Tibial nerve (tissue), 4 donors: ENCODE data around the gene MCU. TPM values are rescaled to one million over a fixed set of nuclear protein-coding genes. Genes with fewer than 3 reads are reported as not detected.
"Not testable (repeated sequence)": the region's sequence is repeated elsewhere in the genome, so short reads cannot be mapped to it uniquely, and the experiment has no call there.

Experiments used
- DNase-seq, 2 donors: peaks; one replicate each; pipeline ENCODE4 v3.0.0-alpha.2; 2019; ENCODE audit warnings: low spot score in 2 of 2
- H3K27ac ChIP-seq, 4 donors: fragments of 200-600 bp; sonication (generic) in 3 of 4; one replicate each; pipeline ENCODE4 v1.5.1; 2017 to 2019; ENCODE audit warnings: mild to moderate bottlenecking in 1 of 4
- H3K27me3 ChIP-seq, 2 donors: fragments of 200-600 bp; sonication (generic) in 1 of 2; one replicate each; pipeline versions ENCODE4 v1.5.1 to v1.6.0; 2017 to 2019
- H3K36me3 ChIP-seq, 3 donors: fragments of 200-600 bp; sonication (generic); one replicate each; pipeline ENCODE4 v1.5.1; 2018 to 2019
- H3K4me1 ChIP-seq, 4 donors: fragments of 200-600 bp; sonication (generic) in 3 of 4; one replicate each; pipeline ENCODE4 v1.5.1; 2017 to 2019
- H3K4me3 ChIP-seq, 4 donors: fragments of 200-600 bp; sonication (generic) in 3 of 4; one replicate each; pipeline ENCODE4 v1.5.1; 2017 to 2019; ENCODE audit warnings: mild to moderate bottlenecking in 1 of 4, moderate library complexity in 1 of 4
- H3K9me3 ChIP-seq, 4 donors: fragments of 200-600 bp; sonication (generic) in 3 of 4; one replicate each; pipeline ENCODE4 v1.5.1; 2017 to 2019
- EP300 ChIP-seq, 2 donors: sonication (generic); formaldehyde crosslinking; IDR thresholded peaks; one replicate each; pipeline ENCODE4 v1.6.1; 2017; ENCODE audit warnings: antibody characterized with exemption in 2 of 2, mild to moderate bottlenecking in 1 of 2
- POLR2A ChIP-seq, 2 donors: fragments of 450-650 bp; IDR thresholded peaks; one replicate each; pipeline ENCODE4 v1.6.1; 2017; ENCODE audit warnings: antibody characterized with exemption in 2 of 2, mild to moderate bottlenecking in 2 of 2, moderate library complexity in 2 of 2
- WGBS, 2 donors: methylation state at CpG; one replicate each; pipeline ENCODE4 v1.1.5; 2018; 5-methylcytosine and 5-hydroxymethylcytosine counted together
- total RNA-seq, 4 donors: library from RNA; depleted of rRNA; stranded (reverse); fragments of >200 nt; gene quantifications; one replicate each; pipeline ENCODE4 v1.1.0, GENCODE V29; 2016
- TF ChIP-seq, protein P1 (sequence below), 5 experiments: fragments of 200-600 bp in 3 of 5; fragments of 450-650 bp in 2 of 5; sonication (generic) in 3 of 5; IDR thresholded peaks; one replicate each; pipeline ENCODE4 v1.5.1; 2016 to 2019; ENCODE audit warnings: antibody characterized with exemption in 5 of 5, mild to moderate bottlenecking in 3 of 5, moderate library complexity in 2 of 5

MCU gene
- total RNA-seq, 4 donors from 2014 or later: 6.7 to 16.4 (median 14.2) TPM

- Histone ChIP-seq H3K27me3 (no peaks in the 10 kb centered on the region), H3K36me3 (peaks cover 0 to 4% (median 0%) of the 10 kb centered on the region in 3 donors), H3K4me3 (no peak overlapping the region), H3K9me3 (no peaks in the 10 kb centered on the region), H3K27ac (no peak overlapping the region), H3K4me1 (peaks cover 0 to 8% (median 0%) of the 10 kb centered on the region in 4 donors)
- DNase-seq: no peak
- no peak for TF ChIP-seq POLR2A (IDR thresholded peaks at IDR 0.05)
- TF ChIP-seq, protein P1, sequence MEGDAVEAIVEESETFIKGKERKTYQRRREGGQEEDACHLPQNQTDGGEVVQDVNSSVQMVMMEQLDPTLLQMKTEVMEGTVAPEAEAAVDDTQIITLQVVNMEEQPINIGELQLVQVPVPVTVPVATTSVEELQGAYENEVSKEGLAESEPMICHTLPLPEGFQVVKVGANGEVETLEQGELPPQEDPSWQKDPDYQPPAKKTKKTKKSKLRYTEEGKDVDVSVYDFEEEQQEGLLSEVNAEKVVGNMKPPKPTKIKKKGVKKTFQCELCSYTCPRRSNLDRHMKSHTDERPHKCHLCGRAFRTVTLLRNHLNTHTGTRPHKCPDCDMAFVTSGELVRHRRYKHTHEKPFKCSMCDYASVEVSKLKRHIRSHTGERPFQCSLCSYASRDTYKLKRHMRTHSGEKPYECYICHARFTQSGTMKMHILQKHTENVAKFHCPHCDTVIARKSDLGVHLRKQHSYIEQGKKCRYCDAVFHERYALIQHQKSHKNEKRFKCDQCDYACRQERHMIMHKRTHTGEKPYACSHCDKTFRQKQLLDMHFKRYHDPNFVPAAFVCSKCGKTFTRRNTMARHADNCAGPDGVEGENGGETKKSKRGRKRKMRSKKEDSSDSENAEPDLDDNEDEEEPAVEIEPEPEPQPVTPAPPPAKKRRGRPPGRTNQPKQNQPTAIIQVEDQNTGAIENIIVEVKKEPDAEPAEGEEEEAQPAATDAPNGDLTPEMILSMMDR (IDR thresholded peaks at IDR 0.05): no peak
- no peak for TF ChIP-seq EP300 (IDR thresholded peaks at IDR 0.05)
- WGBS, 2 donors: 97 to 100% methylated on average over 1 of the region's 1 CpG
Measured at GRCh38 chr10:72761498-72761897, 69.6 kb downstream of the MCU start.

GRCh38 chr10:72762042-72762441 lies 70.1 kb downstream of the MCU start:
- Histone ChIP-seq H3K27me3 (no peaks in the 10 kb centered on the region), H3K4me1 (peaks cover 0 to 8% (median 0%) of the 10 kb centered on the region in 4 donors), H3K36me3 (peaks cover 0 to 4% (median 0%) of the 10 kb centered on the region in 3 donors), H3K9me3 (no peaks in the 10 kb centered on the region), H3K27ac (no peak overlapping the region), H3K4me3 (no peak overlapping the region)
- TF ChIP-seq, protein P1 (IDR thresholded peaks at IDR 0.05): no peak
- TF ChIP-seq EP300 (IDR thresholded peaks at IDR 0.05) (no peak), POLR2A (IDR thresholded peaks at IDR 0.05) (no peak)
- no peak for DNase-seq

GRCh38 chr10:72763201-72763600 lies 71.3 kb downstream of the MCU start:
- no peak overlapping the region for H3K27ac ChIP-seq
- no peak for TF ChIP-seq POLR2A (IDR thresholded peaks at IDR 0.05)
- TF ChIP-seq, protein P1 (IDR thresholded peaks at IDR 0.05): no peak
- TF ChIP-seq EP300 (IDR thresholded peaks at IDR 0.05): no peak
- WGBS, 2 donors: 91 to 96% methylated on average over 3 of the region's 3 CpGs
- no peaks in the 10 kb centered on the region for H3K9me3 ChIP-seq
- peaks cover 0 to 8% (median 0%) of the 10 kb centered on the region in 4 donors for H3K4me1 ChIP-seq
- no peaks in the 10 kb centered on the region for H3K27me3 ChIP-seq
- peaks cover 0 to 4% (median 0%) of the 10 kb centered on the region in 3 donors for H3K36me3 ChIP-seq
- H3K4me3 ChIP-seq: no peak overlapping the region
- no peak for DNase-seq

DNA sequence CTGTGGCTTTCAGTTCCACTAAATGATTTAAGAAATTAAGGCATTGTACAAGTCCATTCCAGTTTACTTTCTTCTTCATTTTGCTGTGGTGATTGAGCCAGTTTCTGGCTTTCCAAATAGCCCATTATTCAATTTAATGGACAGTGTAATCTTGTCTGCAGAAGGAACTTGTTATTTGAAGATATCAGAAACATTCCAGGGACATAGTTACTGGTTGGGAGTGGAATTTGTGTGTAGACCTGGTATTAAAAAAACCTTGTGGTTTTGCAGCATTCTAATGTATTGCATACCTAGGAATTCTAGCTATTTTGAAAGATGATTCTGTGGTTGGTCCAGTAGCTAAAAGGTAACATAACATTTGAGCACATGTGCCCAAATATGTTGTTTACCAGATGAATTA lies 72.2 kb downstream of the MCU start:
- TF ChIP-seq EP300 (IDR thresholded peaks at IDR 0.05) (no peak), POLR2A (IDR thresholded peaks at IDR 0.05) (no peak)
- TF ChIP-seq, protein P1 (IDR thresholded peaks at IDR 0.05): no peak
- H3K36me3 ChIP-seq: peaks cover 0 to 4% (median 0%) of the 10 kb centered on the region in 3 donors
- H3K27ac ChIP-seq: no peak overlapping the region
- peaks cover 0 to 8% (median 0%) of the 10 kb centered on the region in 4 donors for H3K4me1 ChIP-seq
- H3K27me3 ChIP-seq: no peaks in the 10 kb centered on the region
- no peak overlapping the region for H3K4me3 ChIP-seq
- no peaks in the 10 kb centered on the region for H3K9me3 ChIP-seq
- no peak for DNase-seq

DNA sequence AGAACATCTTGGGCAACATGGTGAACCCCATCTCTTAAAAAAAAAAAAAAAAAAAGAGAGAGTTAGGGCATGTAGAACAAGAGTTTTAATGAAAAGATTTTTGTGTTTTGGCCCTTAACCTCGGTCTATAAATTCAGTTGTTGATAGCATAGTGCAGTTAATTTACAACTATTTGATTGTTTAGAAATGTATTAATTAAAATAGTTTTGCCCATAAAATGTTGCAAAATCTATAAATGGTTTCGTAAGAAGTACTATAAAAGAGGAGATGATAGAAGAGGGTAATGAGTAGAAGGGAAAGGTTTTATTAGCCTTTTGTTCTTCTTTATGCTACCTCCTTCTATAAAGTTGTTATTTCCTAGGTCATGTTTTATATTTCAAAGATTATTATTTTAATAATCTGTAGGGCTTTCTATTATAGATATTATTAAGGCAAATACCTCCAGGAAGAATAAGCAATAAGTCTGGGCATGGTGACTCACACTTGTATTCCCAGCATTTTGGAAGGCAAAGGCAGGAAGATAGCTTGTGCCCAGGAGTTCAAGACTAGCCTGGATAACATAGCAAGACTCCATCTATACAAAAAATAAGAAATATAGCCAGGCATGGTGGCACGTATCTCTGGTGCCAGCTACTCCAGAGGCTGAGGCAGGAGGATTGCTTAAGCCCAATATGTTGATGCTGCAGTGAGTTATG lies 73.3 kb downstream of the MCU start:
- peaks cover 0 to 4% (median 0%) of the 10 kb centered on the region in 3 donors for H3K36me3 ChIP-seq
- H3K27me3 ChIP-seq: no peaks in the 10 kb centered on the region
- no peak overlapping the region for H3K4me3 ChIP-seq
- H3K9me3 ChIP-seq: no peaks in the 10 kb centered on the region
- no peak for DNase-seq
- H3K4me1 ChIP-seq: peaks cover 0 to 8% (median 0%) of the 10 kb centered on the region in 4 donors
- no peak overlapping the region for H3K27ac ChIP-seq
- TF ChIP-seq, protein P1 (IDR thresholded peaks at IDR 0.05): no peak
- TF ChIP-seq POLR2A (IDR thresholded peaks at IDR 0.05) (no peak), EP300 (IDR thresholded peaks at IDR 0.05) (no peak)
- WGBS, 2 donors: 89 to 92% methylated on average over 3 of the region's 3 CpGs

DNA sequence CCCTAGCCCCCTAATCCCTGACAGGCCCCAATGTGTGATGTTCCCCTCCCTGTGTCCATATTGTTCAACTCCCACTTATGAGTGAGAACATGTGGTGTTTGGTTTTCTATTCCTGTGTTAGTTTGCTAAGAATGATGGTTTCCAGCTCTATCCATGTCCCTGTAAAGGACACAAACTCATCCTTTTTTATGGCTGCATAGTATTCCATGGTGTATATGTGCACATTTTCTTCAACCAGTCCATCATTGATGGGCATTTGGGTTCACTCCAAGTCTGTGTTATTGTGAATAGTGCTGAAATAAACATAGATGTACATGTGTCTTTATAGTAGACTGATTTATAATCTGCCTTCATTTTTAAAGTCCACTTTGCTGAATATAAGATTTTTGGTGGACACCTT lies 79.3 kb downstream of the MCU start:
- H3K9me3 ChIP-seq: peaks cover 0 to 11% (median 0%) of the 10 kb centered on the region in 4 donors
- H3K4me1 ChIP-seq, H3K27ac ChIP-seq, DNase-seq, H3K36me3 ChIP-seq, H3K27me3 ChIP-seq, H3K4me3 ChIP-seq: not testable (repeated sequence)
